NB4 (cell line): ENCODE results near the gene FAM216B.

ENCODE experiments used
- TF ChIP-seq, protein P1 (sequence below): IDR thresholded peaks from one replicate; pipeline ENCODE4 v1.5.1; 2012; ENCODE audit warnings: low read depth, low read length
- TF ChIP-seq, protein P2 (sequence below): IDR thresholded peaks from 2 replicates; pipeline ENCODE4 v1.6.1; 2011; ENCODE audit warnings: low read depth, low read length

DNA sequence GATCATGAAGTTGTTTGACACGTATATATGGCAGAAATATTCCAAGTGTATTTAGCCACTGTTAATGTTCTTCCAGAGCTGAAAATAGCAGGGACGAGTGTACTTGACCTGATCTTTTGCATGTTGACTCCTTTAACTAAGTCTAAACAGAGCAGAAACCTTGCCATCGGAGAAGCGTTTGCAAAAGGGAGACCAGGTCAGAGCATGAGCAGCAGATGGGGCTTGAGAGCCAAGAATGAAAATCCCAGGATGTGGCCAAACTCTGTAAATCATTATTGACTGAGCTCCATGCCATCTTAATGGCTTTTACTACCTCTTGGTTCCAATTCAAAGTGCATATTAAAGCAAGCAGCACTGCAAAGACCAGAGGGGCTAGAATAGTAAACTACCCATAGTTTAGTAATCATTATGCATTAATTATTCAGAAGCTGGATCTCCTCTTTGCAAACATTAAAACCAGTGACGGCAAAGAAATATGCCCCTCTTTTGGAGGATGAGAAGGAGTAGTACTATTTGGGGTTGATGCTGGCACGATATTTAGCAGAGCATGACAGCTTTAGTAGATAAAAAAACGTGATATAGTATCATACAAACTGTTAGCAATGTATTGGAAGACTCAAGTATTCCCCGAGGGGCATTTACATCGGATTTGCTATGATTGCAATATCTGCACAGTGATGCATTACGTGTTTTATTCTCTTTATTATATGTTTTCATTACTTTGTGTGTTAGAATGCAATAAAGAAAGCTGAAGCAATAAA, 55.7 kb downstream of the FAM216B start:
- TF ChIP-seq, protein P1, sequence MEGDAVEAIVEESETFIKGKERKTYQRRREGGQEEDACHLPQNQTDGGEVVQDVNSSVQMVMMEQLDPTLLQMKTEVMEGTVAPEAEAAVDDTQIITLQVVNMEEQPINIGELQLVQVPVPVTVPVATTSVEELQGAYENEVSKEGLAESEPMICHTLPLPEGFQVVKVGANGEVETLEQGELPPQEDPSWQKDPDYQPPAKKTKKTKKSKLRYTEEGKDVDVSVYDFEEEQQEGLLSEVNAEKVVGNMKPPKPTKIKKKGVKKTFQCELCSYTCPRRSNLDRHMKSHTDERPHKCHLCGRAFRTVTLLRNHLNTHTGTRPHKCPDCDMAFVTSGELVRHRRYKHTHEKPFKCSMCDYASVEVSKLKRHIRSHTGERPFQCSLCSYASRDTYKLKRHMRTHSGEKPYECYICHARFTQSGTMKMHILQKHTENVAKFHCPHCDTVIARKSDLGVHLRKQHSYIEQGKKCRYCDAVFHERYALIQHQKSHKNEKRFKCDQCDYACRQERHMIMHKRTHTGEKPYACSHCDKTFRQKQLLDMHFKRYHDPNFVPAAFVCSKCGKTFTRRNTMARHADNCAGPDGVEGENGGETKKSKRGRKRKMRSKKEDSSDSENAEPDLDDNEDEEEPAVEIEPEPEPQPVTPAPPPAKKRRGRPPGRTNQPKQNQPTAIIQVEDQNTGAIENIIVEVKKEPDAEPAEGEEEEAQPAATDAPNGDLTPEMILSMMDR, result peak; percentile 5
- TF ChIP-seq, protein P2, sequence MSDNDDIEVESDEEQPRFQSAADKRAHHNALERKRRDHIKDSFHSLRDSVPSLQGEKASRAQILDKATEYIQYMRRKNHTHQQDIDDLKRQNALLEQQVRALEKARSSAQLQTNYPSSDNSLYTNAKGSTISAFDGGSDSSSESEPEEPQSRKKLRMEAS, result no peak
